Activated B cell treated with CpG ODN at 0.5 μM for 24 hours (primary cell): ENCODE data around the gene KLHL3. TPM values are rescaled to one million over a fixed set of nuclear protein-coding genes. Genes with fewer than 3 reads are reported as not detected.

Experiments used
- ATAC-seq: fragments of 200-7000 bp; cut with Tn5 transposase; one replicate; pipeline ENCODE4 v1.10.0; 2021; ENCODE audit warnings: low read depth, mild to moderate bottlenecking, moderate library complexity
- CTCF ChIA-PET: fragments of 350-600 bp; sonication (Branson Sonifier 250); formaldehyde crosslinking; loops from one replicate; lab custom pipeline; 2021; ENCODE audit warnings: antibody characterized with exemption; lab: Charles Lee
- POLR2A ChIA-PET: fragments of 350-600 bp; sonication (Branson Sonifier 250); formaldehyde crosslinking; loops from one replicate; lab custom pipeline; 2021; ENCODE audit warnings: antibody characterized with exemption; lab: Charles Lee
- DNase-seq: peaks from one replicate; pipeline ENCODE4 v3.0.0; 2022
- H3K27ac Mint-ChIP-seq: one replicate; pipeline ENCODE4 v1.8.0; 2020; ENCODE audit warnings: mixed read lengths
- H3K27me3 Mint-ChIP-seq: one replicate; pipeline ENCODE4 v1.8.0; 2021; ENCODE audit warnings: mixed read lengths
- H3K36me3 Mint-ChIP-seq: one replicate; pipeline ENCODE4 v1.8.0; 2021; ENCODE audit warnings: low read depth, mixed read lengths
- H3K4me1 Mint-ChIP-seq: one replicate; pipeline ENCODE4 v1.8.0; 2021; ENCODE audit warnings: mixed read lengths
- H3K4me3 Mint-ChIP-seq: one replicate; pipeline ENCODE4 v1.8.0; 2020; ENCODE audit warnings: mild to moderate bottlenecking, mixed read lengths
- H3K9me3 Mint-ChIP-seq: one replicate; pipeline ENCODE4 v1.8.0; 2020; ENCODE audit warnings: mixed read lengths
- intact Hi-C: fragments of 100-400 bp; cut with micrococcal nuclease; formaldehyde crosslinking; loops from one replicate; pipeline ENCODE4 v1.15.1; 2024
- total RNA-seq: library from RNA; stranded (reverse); gene quantifications from 2 replicates; pipeline ENCODE4 v1.2.3, GENCODE V29; 2022
- TF ChIP-seq, protein P1 (sequence below): fragments of 200-600 bp; IDR thresholded peaks from one replicate; pipeline ENCODE4 v1.8.0; 2022; ENCODE audit warnings: antibody characterized with exemption, mild to moderate bottlenecking

KLHL3 gene
- total RNA-seq, 1 donor from 2014 or later = 5.9 TPM

DNA sequence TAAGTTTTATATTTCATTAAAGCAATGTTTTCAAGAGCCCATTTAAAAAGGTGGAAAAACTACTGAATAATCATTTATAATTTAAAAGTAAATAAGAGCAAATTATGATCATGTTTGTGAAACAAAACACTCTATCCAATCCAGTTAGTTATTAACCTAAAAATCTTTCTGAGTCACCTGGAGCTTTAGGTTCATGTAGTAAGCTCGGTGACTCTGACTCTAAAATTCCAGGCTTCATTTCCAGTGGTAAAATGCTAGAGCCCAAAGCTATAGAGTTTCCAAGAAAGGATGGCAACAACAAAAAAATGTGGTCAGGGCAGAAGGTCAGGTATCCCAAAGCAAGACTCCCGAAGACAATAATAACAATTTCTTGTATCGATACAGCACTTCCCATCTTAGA is 160.7 kb downstream of the KLHL3 start:
- H3K4me3 Mint-ChIP-seq = no peak overlapping the region
- ChIA-PET CTCF (no interaction called here), POLR2A (no interaction called here)
- no peaks in the 10 kb centered on the region for H3K4me1 Mint-ChIP-seq
- H3K9me3 Mint-ChIP-seq = no peaks in the 10 kb centered on the region
- H3K36me3 Mint-ChIP-seq = no peaks in the 10 kb centered on the region
- H3K27ac Mint-ChIP-seq = no peak overlapping the region
- TF ChIP-seq, protein P1, sequence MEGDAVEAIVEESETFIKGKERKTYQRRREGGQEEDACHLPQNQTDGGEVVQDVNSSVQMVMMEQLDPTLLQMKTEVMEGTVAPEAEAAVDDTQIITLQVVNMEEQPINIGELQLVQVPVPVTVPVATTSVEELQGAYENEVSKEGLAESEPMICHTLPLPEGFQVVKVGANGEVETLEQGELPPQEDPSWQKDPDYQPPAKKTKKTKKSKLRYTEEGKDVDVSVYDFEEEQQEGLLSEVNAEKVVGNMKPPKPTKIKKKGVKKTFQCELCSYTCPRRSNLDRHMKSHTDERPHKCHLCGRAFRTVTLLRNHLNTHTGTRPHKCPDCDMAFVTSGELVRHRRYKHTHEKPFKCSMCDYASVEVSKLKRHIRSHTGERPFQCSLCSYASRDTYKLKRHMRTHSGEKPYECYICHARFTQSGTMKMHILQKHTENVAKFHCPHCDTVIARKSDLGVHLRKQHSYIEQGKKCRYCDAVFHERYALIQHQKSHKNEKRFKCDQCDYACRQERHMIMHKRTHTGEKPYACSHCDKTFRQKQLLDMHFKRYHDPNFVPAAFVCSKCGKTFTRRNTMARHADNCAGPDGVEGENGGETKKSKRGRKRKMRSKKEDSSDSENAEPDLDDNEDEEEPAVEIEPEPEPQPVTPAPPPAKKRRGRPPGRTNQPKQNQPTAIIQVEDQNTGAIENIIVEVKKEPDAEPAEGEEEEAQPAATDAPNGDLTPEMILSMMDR = no peak
- peaks cover 22% of the 10 kb centered on the region for H3K27me3 Mint-ChIP-seq
- intact Hi-C loops = no loop called here
- DNase-seq (no peak), ATAC-seq (no peak)

DNA sequence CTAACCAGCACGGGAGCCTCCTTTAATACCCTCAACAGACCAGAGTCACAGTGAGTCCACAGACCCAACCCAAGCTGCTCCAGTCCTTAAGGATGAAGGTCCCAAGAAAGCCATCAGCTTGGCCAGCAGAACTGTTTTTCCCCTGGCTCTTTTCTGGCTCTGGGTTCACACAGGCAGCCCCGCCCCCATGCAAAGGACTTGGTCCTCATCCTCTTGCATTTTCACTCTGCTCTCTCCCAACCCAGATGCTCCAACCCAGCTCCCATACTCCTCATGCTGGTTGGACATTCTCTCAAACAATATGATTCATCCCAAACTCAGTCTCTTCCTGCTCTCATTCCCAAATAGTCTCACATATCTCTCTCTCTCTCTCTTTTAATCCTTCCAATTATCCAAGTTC is 162.5 kb downstream of the KLHL3 start:
- H3K36me3 Mint-ChIP-seq = no peaks in the 10 kb centered on the region
- DNase-seq = no peak
- no peak for ATAC-seq
- POLR2A ChIA-PET = no interaction called here
- H3K27ac Mint-ChIP-seq = no peak overlapping the region
- peaks cover 31% of the 10 kb centered on the region for H3K27me3 Mint-ChIP-seq
- intact Hi-C loops = no loop called here
- TF ChIP-seq, protein P1 = no peak
- no peak overlapping the region for H3K4me3 Mint-ChIP-seq
- H3K9me3 Mint-ChIP-seq = no peaks in the 10 kb centered on the region
- no peaks in the 10 kb centered on the region for H3K4me1 Mint-ChIP-seq
- CTCF ChIA-PET = no interaction called here

DNA sequence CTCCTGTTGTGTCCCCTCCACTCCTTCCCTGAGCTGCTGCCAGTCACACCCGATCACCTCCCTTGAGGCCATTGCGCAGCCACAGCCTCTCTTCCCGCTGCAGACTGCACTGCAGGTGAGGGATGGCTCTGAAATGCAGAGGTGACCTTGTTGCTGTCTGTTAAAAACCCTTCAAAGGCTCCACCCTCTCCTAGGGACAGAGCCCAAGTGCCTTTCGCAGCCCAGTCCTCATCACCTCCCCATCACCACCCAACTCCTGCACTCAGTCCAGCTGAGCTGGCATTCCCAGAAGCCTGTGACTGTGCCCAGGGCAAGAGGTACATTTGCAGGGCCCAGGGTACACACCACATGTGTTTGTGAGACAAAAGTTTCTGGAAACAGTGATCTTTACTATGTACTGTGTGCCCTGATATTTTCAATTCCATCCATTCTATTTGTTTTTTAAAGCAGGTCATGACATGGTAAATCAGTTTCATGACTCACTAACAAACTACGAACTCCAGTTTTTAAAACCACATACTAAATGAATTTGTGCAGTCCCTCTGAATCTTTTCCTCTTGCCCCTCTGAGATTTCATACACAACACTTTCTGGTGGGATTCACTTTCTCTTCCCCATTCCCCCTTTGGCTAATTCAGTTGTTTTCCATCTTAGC is 163.7 kb downstream of the KLHL3 start:
- Mint-ChIP-seq H3K27ac (no peak overlapping the region), H3K27me3 (peaks cover 34% of the 10 kb centered on the region)
- ATAC-seq = no peak

GRCh38 chr5:137570070-137570469 is 165.8 kb downstream of the KLHL3 start:
- no peak overlapping the region for H3K27ac Mint-ChIP-seq
- no peak overlapping the region for H3K4me3 Mint-ChIP-seq
- CTCF ChIA-PET = no interaction called here
- H3K36me3 Mint-ChIP-seq = no peaks in the 10 kb centered on the region
- no peaks in the 10 kb centered on the region for H3K4me1 Mint-ChIP-seq
- no peaks in the 10 kb centered on the region for H3K9me3 Mint-ChIP-seq
- intact Hi-C loops = no loop called here
- DNase-seq = no peak
- H3K27me3 Mint-ChIP-seq = peaks cover 35% of the 10 kb centered on the region
- TF ChIP-seq, protein P1 = no peak
- POLR2A ChIA-PET = no interaction called here
- ATAC-seq = no peak

More for the DNA sequence above, 163.7 kb downstream of the KLHL3 start:
- Mint-ChIP-seq H3K4me1 (no peaks in the 10 kb centered on the region), H3K36me3 (no peaks in the 10 kb centered on the region), H3K4me3 (no peak overlapping the region), H3K9me3 (no peaks in the 10 kb centered on the region)
- TF ChIP-seq, protein P1 = no peak
- intact Hi-C loops = no loop called here
- ChIA-PET CTCF (no interaction called here), POLR2A (no interaction called here)
- no peak for DNase-seq

Other genes with a start within 250 kb of the KLHL3 start
- gene SPOCK1, start 236.8 kb downstream of the KLHL3 start, total RNA-seq = not detected in 2 replicates
- gene HNRNPA0, start 18.3 kb upstream of the KLHL3 start, total RNA-seq = 31.2 and 34.7 TPM in 2 replicates
- not detected in 2 replicates for gene MYOT, start 131.8 kb upstream of the KLHL3 start, total RNA-seq
- not detected in 2 replicates for gene PKD2L2, start 153.4 kb upstream of the KLHL3 start, total RNA-seq